Ureter (tissue), 1 donor: ENCODE data around the gene HEXIM2. TPM values are rescaled to one million over a fixed set of nuclear protein-coding genes. Genes with fewer than 3 reads are reported as not detected.
A peak's percentile ranks its signal among the peaks of the same experiment; 100 is the strongest.
"Not testable (repeated sequence)": the region's sequence is repeated elsewhere in the genome, so short reads cannot be mapped to it uniquely, and the experiment has no call there.

Experiments used
- DNase-seq: peaks from one replicate; pipeline ENCODE4 v3.0.0-alpha.2; 2020; ENCODE audit warnings: low spot score
- total RNA-seq: library from RNA; stranded (reverse); gene quantifications from one replicate; pipeline ENCODE4 v1.2.4, GENCODE V29; 2023
- donor health status: DM: yes; HTN: yes; CAD: no.

The HEXIM2 gene
- 8.0 TPM for total RNA-seq

- DNase-seq: peak; percentile 99
These were observed at the start of gene HEXIM2 for GRCh38 chr17:45161288-45162024. HEXIM2 (plus strand) TSS chr17:45161875; CDS start chr17:45162794, 919 bp downstream.

GRCh38 chr17:45112559-45113423 lies 48.9 kb upstream of the HEXIM2 start:
- no peak for DNase-seq

- DNase-seq: no peak
These were observed 48.3 kb upstream of the HEXIM2 start for GRCh38 chr17:45113424-45113754.

GRCh38 chr17:45114117-45114932 lies 47.4 kb upstream of the HEXIM2 start:
- DNase-seq: no peak

GRCh38 chr17:45115015-45115625 lies 46.6 kb upstream of the HEXIM2 start:
- DNase-seq: no peak

- no peak for DNase-seq
These were observed 45.8 kb upstream of the HEXIM2 start for GRCh38 chr17:45115871-45116270.

GRCh38 chr17:45116434-45117016 lies 45.1 kb upstream of the HEXIM2 start:
- no peak for DNase-seq

- DNase-seq: no peak
These were observed 44.3 kb upstream of the HEXIM2 start for GRCh38 chr17:45117334-45117733.

- DNase-seq: no peak
These were observed 43.6 kb upstream of the HEXIM2 start for GRCh38 chr17:45117848-45118646.

GRCh38 chr17:45118691-45119090 lies 43.0 kb upstream of the HEXIM2 start:
- DNase-seq: no peak

GRCh38 chr17:45119964-45120363 lies 41.7 kb upstream of the HEXIM2 start:
- no peak for DNase-seq

- no peak for DNase-seq
These were observed 41.1 kb upstream of the HEXIM2 start for GRCh38 chr17:45120558-45120957.

GRCh38 chr17:45121055-45121454 lies 40.6 kb upstream of the HEXIM2 start:
- DNase-seq: no peak

- DNase-seq: no peak
These were observed 38.5 kb upstream of the HEXIM2 start for GRCh38 chr17:45123076-45123770.

- DNase-seq: peak; percentile 83
These were observed 37.5 kb upstream of the HEXIM2 start for GRCh38 chr17:45123930-45124796.

- DNase-seq: not testable (repeated sequence)
These were observed 36.9 kb upstream of the HEXIM2 start for GRCh38 chr17:45124797-45125122.

GRCh38 chr17:45125509-45125908 lies 36.2 kb upstream of the HEXIM2 start:
- DNase-seq: no peak

GRCh38 chr17:45127207-45127547 lies 34.5 kb upstream of the HEXIM2 start:
- DNase-seq: no peak
